Fibroblast of peridontal ligament (primary cell): ENCODE measurements around the gene NKAPD1.
"Not testable (repeated sequence)": the region's sequence is repeated elsewhere in the genome, so short reads cannot be mapped to it uniquely, and the experiment has no call there.

ENCODE experiments used
- DNase-seq: peaks from one replicate; pipeline ENCODE4 v3.0.0-alpha.2; 2010; ENCODE audit errors: extremely low read depth

NKAPD1 gene

DNA sequence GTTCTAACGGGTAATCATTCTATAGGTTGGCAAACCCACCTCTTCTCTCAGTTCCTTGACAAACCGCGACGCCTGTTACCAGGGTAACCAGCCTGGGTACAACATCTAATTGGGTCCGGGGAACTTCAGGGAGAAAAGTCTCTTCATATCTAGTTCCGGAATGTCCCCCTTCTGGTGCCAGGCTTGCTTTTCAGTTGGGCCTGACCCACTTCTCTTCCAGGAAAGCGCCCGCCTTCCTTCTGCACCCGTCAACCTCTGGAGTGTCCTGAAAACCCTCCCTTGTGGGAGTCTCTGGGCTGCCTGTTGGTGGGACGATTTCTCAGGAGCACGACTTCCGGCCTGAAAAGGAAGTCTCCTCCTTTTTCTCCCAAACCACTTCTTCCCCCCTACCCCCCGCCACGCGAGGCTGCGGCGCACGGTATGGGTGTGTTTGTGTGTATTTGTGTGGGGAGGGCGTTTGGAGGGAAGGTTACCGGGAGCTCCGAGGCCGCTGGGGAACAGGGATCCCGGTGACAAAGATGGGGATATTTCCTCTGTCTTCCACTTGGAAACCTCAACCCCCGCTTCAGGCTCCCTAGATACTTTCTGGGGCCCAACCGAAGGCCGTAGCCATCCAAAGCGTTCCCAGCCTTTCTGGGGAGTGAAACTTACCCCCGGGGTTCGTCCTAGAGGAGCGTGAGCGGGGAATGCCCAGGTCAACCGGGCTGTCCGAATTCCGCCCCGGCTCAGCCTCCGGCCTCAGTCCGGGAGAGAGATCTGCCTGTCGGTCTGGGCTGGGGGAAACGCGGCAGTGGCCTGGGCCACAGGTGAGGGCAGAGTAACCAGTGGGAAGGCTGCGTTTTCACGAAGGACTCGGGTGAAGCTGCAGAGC is at the start of gene NKAPD1, which contains the start of gene PIH1D2:
Gene NKAPD1, plus strand, starts transcription at position 359 of the 871 bp plus-strand sequence. CDS start 1,276 bp downstream, outside the sequence.
Gene PIH1D2, minus strand, starts transcription at position 77 of the 871 bp plus-strand sequence. CDS start 843 bp downstream, outside the sequence.
- peak; percentile 95 for DNase-seq

GRCh38 chr11:112024773-112025678 is 49.1 kb upstream of the NKAPD1 start, which contains the start of gene DLAT:
TSS of gene DLAT (plus strand) at chr11:112025408. CDS start at chr11:112025473, 65 bp downstream.
- peak; percentile 76 for DNase-seq

DNA sequence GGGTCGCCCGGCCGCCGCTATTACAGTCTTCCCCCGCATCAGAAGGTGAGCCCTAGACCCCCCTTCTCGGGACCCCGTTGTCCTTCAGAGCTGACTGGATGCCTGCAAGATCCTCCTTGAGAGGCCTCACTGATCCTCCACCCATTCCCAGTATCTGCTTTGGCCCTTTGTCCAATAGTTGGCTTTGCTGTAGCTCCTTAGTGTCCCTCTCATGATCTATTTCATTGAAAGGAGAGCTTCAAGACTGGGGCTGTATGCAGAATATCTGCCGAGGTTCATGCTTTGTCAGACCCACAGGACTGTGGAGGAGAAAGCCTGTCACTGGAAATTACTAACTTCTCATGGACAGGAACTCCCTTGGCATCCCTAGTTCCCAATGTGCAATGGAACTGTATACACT is 48.4 kb upstream of the NKAPD1 start:
- peak; percentile 24 for DNase-seq

- DNase-seq, result not testable (repeated sequence)
Observed at GRCh38 chr11:112026784-112027410, 47.2 kb upstream of the NKAPD1 start.

DNA sequence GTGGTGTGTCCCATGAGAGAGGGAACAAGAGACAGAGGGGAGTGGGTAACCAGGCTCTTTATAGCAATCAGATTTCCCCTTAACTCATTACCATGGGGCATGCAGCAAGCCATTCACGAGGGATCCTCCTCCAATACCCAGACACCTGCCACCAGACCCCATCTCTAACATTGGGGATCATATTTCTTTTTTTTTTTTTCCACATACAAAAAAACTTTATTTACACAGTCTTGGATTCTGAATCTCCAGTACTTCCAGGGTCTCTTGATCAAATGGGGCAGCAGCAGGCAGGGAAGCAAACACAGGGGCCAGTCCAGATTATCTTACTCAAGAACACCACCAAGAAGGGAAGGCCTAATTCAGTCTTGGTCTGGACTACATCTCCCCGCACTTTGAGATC is 44.6 kb upstream of the NKAPD1 start:
- DNase-seq, result no peak

GRCh38 chr11:112033902-112034301 is 40.2 kb upstream of the NKAPD1 start:
- DNase-seq, result no peak

GRCh38 chr11:112037527-112037926 is 36.6 kb upstream of the NKAPD1 start:
- DNase-seq, result no peak

- DNase-seq, result peak; percentile 7
Observed at GRCh38 chr11:112042161-112042960, 31.7 kb upstream of the NKAPD1 start.

- DNase-seq, result no peak
Observed at GRCh38 chr11:112042961-112043304, 31.2 kb upstream of the NKAPD1 start.

DNA sequence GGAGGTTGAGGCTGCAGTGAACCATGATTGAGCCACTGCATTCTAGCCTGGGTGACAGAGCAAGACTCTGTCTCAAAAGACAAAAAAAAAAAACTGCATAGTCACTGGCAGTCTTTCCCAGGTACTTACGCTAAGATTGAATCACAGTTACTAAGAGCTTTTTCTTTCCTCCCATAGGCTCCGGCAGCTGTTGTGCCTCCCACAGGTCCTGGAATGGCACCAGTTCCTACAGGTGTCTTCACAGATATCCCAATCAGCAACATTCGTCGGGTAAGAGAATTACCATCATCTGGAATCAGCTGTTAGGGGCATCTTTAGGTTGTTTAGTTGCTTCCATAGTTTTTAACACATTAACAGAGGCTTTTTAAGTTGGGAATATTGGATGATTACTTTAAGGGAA is 29.1 kb upstream of the NKAPD1 start:
- DNase-seq, result no peak

- DNase-seq, result not testable (repeated sequence)
Observed at GRCh38 chr11:112046647-112047046, 27.5 kb upstream of the NKAPD1 start.

- DNase-seq, result not testable (repeated sequence)
Observed at GRCh38 chr11:112048256-112048655, 25.8 kb upstream of the NKAPD1 start.

GRCh38 chr11:112049777-112050176 is 24.3 kb upstream of the NKAPD1 start:
- DNase-seq, result no peak

DNA sequence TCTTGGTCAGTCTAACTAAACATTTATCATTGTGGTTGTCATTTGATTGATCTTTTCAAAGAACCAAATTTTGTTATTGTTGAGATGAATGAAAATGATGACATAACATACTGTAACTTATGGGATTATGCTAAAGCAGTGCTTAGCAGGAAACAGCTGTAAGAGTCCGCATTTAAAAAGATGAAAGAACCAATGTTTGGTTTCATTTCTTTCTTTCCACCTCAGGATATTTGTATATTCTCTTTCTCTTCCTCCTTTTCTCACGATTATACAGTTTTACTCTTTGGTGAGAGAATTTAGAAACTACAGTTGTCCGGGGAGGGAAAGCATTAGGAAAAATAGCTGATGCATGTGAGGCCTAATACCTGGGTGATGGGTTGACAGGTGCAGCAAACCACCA is 23.4 kb upstream of the NKAPD1 start:
- no peak for DNase-seq

GRCh38 chr11:112051768-112052167 is 22.3 kb upstream of the NKAPD1 start:
- no peak for DNase-seq

DNA sequence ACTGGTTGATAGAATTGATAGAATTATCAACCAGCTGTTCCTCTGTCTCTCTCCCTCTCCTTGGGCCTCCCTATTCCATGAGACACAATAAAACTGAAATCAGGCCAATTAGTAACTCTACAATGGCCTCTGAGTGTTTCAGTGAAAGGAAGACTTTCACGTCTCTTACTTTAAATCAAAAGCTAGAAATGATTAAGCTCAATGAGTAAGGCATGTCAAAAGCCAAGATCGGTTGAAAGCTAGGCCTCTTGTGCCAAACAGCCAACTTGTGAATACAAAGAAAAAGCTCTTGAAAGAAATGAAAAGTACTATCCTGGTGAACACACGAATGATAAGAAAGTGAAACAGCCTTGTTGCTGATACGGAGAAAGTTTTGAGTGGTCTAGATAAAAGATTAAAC is 16.9 kb upstream of the NKAPD1 start:
- no peak for DNase-seq

DNA sequence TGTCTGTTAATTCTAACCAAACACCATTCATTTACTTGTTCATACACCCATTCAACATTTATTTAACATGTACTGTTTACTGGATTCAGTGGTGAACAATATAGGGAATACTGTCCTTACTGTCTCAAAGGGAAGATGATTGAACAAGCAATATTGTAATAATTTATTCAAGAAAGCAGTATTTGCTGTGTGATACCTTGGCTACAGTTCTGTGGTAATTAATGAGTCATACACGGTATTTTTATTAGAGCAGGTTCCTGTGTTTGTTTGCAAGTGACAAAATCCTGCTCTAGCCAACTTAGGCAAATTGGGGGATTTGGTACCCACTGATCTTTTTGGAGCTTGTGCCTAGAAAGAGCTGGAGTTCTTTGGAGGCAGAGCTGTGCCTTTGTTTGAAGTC is 16.0 kb upstream of the NKAPD1 start:
- no peak for DNase-seq

DNA sequence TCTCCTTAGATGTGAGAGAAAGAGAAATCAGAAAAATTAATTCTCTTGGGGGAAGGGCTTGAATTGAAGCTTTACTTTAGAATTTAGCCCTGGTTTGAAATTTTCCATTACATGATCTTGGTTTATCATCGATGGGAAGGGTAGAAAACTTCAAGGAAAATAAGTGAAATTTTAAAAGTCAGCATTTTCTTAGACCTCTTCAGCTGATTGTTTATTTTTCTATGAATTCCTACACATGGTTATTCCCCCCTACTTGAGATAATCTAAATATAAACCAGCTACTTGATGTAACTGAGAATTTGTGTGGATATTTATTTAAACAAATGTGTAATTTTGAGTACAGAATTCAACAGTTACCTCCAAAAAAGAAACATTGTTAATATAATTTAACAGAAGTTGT is 11.2 kb upstream of the NKAPD1 start:
- no peak for DNase-seq

GRCh38 chr11:112082729-112083128 is 8.6 kb downstream of the NKAPD1 start:
- peak; percentile 67 for DNase-seq

DNA sequence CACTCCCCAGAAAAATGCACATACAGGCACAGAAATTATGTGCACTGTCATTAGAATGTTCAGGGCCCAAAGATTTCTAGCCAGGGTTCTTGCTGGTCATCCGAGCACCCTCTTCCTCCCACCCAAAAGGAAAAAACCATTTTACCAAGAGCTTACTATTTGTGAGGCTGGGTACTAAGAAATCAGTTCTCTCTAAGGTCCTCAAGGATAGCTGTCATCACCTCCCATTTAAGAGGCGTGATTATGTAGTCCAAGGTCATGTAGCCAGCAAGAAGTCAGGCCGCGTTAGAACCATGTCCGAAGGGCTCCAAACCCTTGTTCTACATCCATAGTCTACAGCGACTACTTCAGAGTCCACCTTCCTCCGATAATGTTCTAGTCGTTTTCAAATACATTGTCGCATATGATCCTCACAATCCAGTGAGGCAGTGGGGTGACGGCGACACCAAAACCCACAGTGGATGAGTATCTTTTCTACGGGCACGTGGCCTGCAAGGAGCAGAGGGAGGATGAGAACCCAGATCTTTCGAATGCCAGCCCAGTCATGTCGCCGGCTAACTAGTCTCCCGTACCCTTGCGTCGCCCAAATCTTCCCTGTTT is 11.8 kb downstream of the NKAPD1 start:
- DNase-seq, result peak; percentile 30
